Measurements from ENCODE around the gene LGALSL. TPM values are rescaled to one million over a fixed set of nuclear protein-coding genes. Genes with fewer than 3 reads are reported as not detected.

LGALSL gene
- total and polyA plus RNA-seq, 9 donors, result 12.2 to 28.9 (median 21.9) TPM

GRCh38 chr2:64491426-64491825 is 37.5 kb downstream of the LGALSL start:
- no peak overlapping the region for H3K27ac ChIP-seq (ENCODE audit: low read length)
- no peaks in the 10 kb centered on the region for H3K27me3 ChIP-seq (ENCODE audit: control insufficient read depth, insufficient read depth, low read length)
- no peak for DNase-seq
- H3K36me3 ChIP-seq (ENCODE audit: control insufficient read depth, insufficient read depth, low read length), result no peaks in the 10 kb centered on the region
- 85% methylated on average over 4 of the region's 4 CpGs for WGBS (ENCODE audit: insufficient coverage)
- H3K4me3 ChIP-seq (ENCODE audit: low read length), result no peak overlapping the region
- peaks cover 6% of the 10 kb centered on the region for H3K4me1 ChIP-seq (ENCODE audit: control insufficient read depth, insufficient read depth, low read length)
- no peaks in the 10 kb centered on the region for H3K9me3 ChIP-seq (replicated peaks; ENCODE audit: control insufficient read depth, low read depth, low read length)

DNA sequence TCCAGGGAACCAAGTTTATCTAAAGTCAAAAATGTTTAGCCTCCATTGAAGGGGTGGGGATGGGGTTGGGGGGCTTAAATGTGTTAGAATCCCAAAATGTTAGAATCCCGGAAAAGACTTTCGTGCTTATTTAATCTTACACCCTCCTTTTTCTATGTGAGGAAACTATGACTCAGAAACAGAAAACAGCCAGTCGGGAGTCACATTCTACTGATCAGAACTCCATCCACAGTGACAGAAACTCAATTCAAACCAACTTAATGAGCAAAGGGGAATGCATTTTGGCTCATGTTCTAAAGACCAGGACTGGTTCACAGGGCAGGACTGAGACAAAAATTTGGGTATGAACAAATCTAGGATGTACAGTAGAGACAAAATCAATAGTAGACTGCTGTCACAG is 38.3 kb downstream of the LGALSL start:
- WGBS (ENCODE audit: insufficient coverage), result no CpG with 5 or more reads among the region's 3 CpGs
- H3K9me3 ChIP-seq (replicated peaks; ENCODE audit: control insufficient read depth, low read depth, low read length), result no peaks in the 10 kb centered on the region
- no peak overlapping the region for H3K27ac ChIP-seq (ENCODE audit: low read length)
- no peaks in the 10 kb centered on the region for H3K27me3 ChIP-seq (ENCODE audit: control insufficient read depth, insufficient read depth, low read length)
- DNase-seq, result no peak
- no peaks in the 10 kb centered on the region for H3K36me3 ChIP-seq (ENCODE audit: control insufficient read depth, insufficient read depth, low read length)
- no peak overlapping the region for H3K4me3 ChIP-seq (ENCODE audit: low read length)
- H3K4me1 ChIP-seq (ENCODE audit: control insufficient read depth, insufficient read depth, low read length), result peaks cover 6% of the 10 kb centered on the region

DNA sequence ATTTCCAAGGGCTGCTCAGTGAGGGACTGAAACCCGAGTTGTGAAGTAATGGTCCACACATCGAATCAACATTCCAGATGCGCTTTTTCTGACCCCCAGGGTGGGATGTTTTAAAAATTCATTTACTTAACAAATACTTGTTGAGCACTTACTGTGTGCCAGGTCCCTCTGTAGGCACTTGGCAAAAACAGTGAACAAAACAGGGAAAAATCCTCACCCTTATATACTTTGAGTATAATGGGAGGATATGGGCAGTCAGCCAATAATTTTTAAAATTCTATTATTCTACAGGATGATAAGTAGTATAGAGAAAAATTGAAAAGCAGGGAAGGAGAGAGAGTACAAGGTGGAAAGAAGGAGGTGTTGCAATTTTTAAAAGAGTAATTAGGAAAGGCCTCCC is 38.9 kb downstream of the LGALSL start:
- H3K36me3 ChIP-seq (ENCODE audit: control insufficient read depth, insufficient read depth, low read length), result no peaks in the 10 kb centered on the region
- peaks cover 6% of the 10 kb centered on the region for H3K4me1 ChIP-seq (ENCODE audit: control insufficient read depth, insufficient read depth, low read length)
- DNase-seq, result no peak
- no peak overlapping the region for H3K4me3 ChIP-seq (ENCODE audit: low read length)
- no peaks in the 10 kb centered on the region for H3K9me3 ChIP-seq (replicated peaks; ENCODE audit: control insufficient read depth, low read depth, low read length)
- no peaks in the 10 kb centered on the region for H3K27me3 ChIP-seq (ENCODE audit: control insufficient read depth, insufficient read depth, low read length)
- H3K27ac ChIP-seq (ENCODE audit: low read length), result no peak overlapping the region
- no CpG with 5 or more reads among the region's 3 CpGs for WGBS (ENCODE audit: insufficient coverage)

- WGBS (ENCODE audit: insufficient coverage), result no CpG with 5 or more reads among the region's 4 CpGs
- no peak for DNase-seq
- no peak overlapping the region for H3K27ac ChIP-seq (ENCODE audit: low read length)
Observed at GRCh38 chr2:64493788-64494187, 39.8 kb downstream of the LGALSL start.

GRCh38 chr2:64498438-64498837 is 44.5 kb downstream of the LGALSL start:
- no CpG with 5 or more reads among the region's 1 CpG for WGBS (ENCODE audit: insufficient coverage)
- no peaks in the 10 kb centered on the region for H3K36me3 ChIP-seq (ENCODE audit: control insufficient read depth, insufficient read depth, low read length)
- H3K27ac ChIP-seq (ENCODE audit: low read length), result no peak overlapping the region
- H3K9me3 ChIP-seq (replicated peaks; ENCODE audit: control insufficient read depth, low read depth, low read length), result no peaks in the 10 kb centered on the region
- DNase-seq, result no peak
- no peaks in the 10 kb centered on the region for H3K4me1 ChIP-seq (ENCODE audit: control insufficient read depth, insufficient read depth, low read length)
- H3K27me3 ChIP-seq (ENCODE audit: control insufficient read depth, insufficient read depth, low read length), result no peaks in the 10 kb centered on the region
- H3K4me3 ChIP-seq (ENCODE audit: low read length), result no peak overlapping the region

More at GRCh38 chr2:64493788-64494187, 39.8 kb downstream of the LGALSL start:
- H3K4me3 ChIP-seq (ENCODE audit: low read length), result no peak overlapping the region
- no peaks in the 10 kb centered on the region for H3K36me3 ChIP-seq (ENCODE audit: control insufficient read depth, insufficient read depth, low read length)
- H3K9me3 ChIP-seq (replicated peaks; ENCODE audit: control insufficient read depth, low read depth, low read length), result no peaks in the 10 kb centered on the region
- H3K4me1 ChIP-seq (ENCODE audit: control insufficient read depth, insufficient read depth, low read length), result peaks cover 2% of the 10 kb centered on the region
- H3K27me3 ChIP-seq (ENCODE audit: control insufficient read depth, insufficient read depth, low read length), result no peaks in the 10 kb centered on the region

- DNase-seq, result no peak
- no peaks in the 10 kb centered on the region for H3K36me3 ChIP-seq (ENCODE audit: control insufficient read depth, insufficient read depth, low read length)
- H3K27ac ChIP-seq (ENCODE audit: low read length), result no peak overlapping the region
- no peak overlapping the region for H3K4me3 ChIP-seq (ENCODE audit: low read length)
- H3K9me3 ChIP-seq (replicated peaks; ENCODE audit: control insufficient read depth, low read depth, low read length), result no peaks in the 10 kb centered on the region
- WGBS (ENCODE audit: insufficient coverage), result 81% methylated on average over 5 of the region's 5 CpGs
- H3K27me3 ChIP-seq (ENCODE audit: control insufficient read depth, insufficient read depth, low read length), result no peaks in the 10 kb centered on the region
- H3K4me1 ChIP-seq (ENCODE audit: control insufficient read depth, insufficient read depth, low read length), result no peaks in the 10 kb centered on the region
Observed at GRCh38 chr2:64500549-64500948, 46.6 kb downstream of the LGALSL start.

DNA sequence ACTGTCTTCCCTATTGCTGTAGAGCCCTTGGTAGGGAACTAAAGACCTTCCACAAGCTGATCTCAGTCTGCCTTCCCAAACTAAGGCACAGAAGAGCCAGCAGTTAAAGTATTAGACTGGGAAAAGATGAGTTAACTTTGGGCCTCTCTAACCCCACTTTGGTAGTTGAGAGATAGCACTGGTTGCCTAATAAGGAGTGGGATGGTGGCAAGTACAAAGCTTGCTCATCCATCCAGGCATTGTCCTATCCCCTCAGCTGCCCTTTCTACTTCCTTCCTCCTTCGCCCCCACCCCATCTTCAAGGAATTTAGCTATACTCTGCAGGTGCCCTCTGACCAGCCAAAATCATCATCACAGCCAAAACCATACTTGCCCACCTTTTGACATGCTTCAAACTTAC is 48.0 kb downstream of the LGALSL start:
- no peaks in the 10 kb centered on the region for H3K27me3 ChIP-seq (ENCODE audit: control insufficient read depth, insufficient read depth, low read length)
- 78% methylated on average over 1 of the region's 1 CpG for WGBS (ENCODE audit: insufficient coverage)
- no peaks in the 10 kb centered on the region for H3K36me3 ChIP-seq (ENCODE audit: control insufficient read depth, insufficient read depth, low read length)
- no peak for DNase-seq
- no peaks in the 10 kb centered on the region for H3K4me1 ChIP-seq (ENCODE audit: control insufficient read depth, insufficient read depth, low read length)
- H3K4me3 ChIP-seq (ENCODE audit: low read length), result no peak overlapping the region
- no peaks in the 10 kb centered on the region for H3K9me3 ChIP-seq (replicated peaks; ENCODE audit: control insufficient read depth, low read depth, low read length)
- no peak overlapping the region for H3K27ac ChIP-seq (ENCODE audit: low read length)

DNA sequence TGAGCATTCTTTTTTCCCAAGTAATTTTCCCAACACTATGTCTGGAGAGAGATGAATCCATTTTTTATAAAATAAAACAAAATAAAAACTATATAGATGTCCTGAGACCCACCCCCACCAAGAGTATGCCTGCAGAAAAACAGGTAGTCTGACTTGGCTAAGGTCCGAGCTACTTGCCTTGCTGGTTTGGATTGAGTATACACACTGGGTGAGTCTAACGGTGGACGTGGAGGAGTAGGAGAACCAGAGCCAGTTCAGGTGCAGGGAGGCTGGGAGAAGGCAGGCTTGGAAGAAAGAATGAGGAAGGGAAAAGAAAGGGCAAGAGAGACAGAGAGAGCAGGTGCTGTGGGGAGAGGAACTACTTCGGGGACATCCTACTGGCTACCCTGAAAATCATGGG is 48.9 kb downstream of the LGALSL start:
- Histone ChIP-seq H3K27ac (ENCODE audit: low read length) (no peak overlapping the region), H3K4me1 (ENCODE audit: control insufficient read depth, insufficient read depth, low read length) (no peaks in the 10 kb centered on the region), H3K36me3 (ENCODE audit: control insufficient read depth, insufficient read depth, low read length) (no peaks in the 10 kb centered on the region), H3K4me3 (ENCODE audit: low read length) (no peak overlapping the region), H3K9me3 (replicated peaks; ENCODE audit: control insufficient read depth, low read depth, low read length) (no peaks in the 10 kb centered on the region), H3K27me3 (ENCODE audit: control insufficient read depth, insufficient read depth, low read length) (no peaks in the 10 kb centered on the region)
- WGBS (ENCODE audit: insufficient coverage), result 84% methylated on average over 4 of the region's 4 CpGs
- no peak for DNase-seq

DNA sequence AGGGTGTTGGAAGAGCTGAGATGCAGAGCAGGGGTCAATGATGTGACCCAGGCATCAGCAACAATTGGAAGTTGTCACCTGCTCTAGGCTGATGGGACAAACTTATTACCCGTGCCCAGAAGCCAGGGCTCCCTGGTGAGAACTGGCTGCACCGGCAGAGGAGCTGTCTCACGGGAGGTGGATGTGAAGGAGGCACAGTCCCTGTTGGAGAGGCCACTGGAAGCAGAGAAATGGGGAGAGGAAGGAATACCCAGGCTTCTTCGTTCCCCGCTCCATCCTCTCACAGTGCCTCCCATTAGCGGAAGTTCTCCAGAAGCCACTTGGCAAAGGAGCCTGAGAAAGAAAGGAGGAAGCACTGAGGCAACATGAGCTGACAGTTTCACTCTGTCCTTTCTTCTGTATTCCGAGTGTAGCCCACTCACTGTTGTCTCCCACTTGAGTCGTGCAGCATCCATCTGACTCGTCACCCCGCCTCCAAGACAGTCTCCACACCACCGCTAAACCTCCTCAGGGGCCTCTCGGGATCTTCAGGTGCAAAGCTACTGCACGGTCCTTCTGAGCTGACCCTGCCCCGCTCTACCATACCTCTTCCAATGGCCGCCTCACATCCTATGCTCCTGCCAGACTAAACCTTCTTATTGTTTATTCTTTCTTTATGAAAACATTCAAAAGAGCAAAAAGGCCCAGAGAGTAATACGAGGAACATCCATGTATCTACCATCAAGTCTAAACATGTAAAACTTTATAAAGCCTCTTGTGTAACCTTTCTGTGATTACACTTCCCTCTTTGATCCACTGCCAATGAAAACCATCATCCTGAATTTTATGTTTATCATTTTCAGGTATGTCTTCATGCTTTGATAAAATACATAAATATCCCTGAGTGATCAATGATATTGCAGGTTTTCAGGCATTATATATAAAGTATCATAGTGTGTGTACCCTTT is 51.1 kb downstream of the LGALSL start:
- Histone ChIP-seq H3K4me1 (ENCODE audit: control insufficient read depth, insufficient read depth, low read length) (no peaks in the 10 kb centered on the region), H3K27me3 (ENCODE audit: control insufficient read depth, insufficient read depth, low read length) (no peaks in the 10 kb centered on the region), H3K27ac (ENCODE audit: low read length) (no peak overlapping the region), H3K9me3 (replicated peaks; ENCODE audit: control insufficient read depth, low read depth, low read length) (no peaks in the 10 kb centered on the region), H3K4me3 (ENCODE audit: low read length) (no peak overlapping the region), H3K36me3 (ENCODE audit: control insufficient read depth, insufficient read depth, low read length) (no peaks in the 10 kb centered on the region)
- peak; percentile 27 for DNase-seq
- 73% methylated on average over 7 of the region's 16 CpGs for WGBS (ENCODE audit: insufficient coverage)

DNA sequence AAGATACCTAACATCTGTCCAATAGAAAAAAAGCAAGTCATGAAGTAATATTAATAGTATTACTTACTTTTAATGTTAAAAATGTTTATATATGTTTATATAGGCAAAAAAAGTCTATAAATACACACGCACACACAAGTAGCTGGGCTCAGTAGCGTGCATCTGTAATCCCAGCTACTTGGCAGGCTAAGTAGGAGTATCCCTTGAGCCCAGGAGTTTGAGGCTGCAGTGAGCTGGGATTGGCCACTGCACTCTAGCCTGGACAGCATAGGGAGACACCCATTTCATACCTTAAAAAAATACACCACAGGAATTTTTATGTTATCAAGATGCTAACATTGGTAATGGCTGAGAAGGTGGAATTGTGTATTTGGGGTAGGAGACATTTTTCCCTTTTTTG is 52.7 kb downstream of the LGALSL start:
- no peaks in the 10 kb centered on the region for H3K27me3 ChIP-seq (ENCODE audit: control insufficient read depth, insufficient read depth, low read length)
- no peak overlapping the region for H3K27ac ChIP-seq (ENCODE audit: low read length)
- no peaks in the 10 kb centered on the region for H3K4me1 ChIP-seq (ENCODE audit: control insufficient read depth, insufficient read depth, low read length)
- WGBS (ENCODE audit: insufficient coverage), result no CpG with 5 or more reads among the region's 2 CpGs
- H3K9me3 ChIP-seq (replicated peaks; ENCODE audit: control insufficient read depth, low read depth, low read length), result no peaks in the 10 kb centered on the region
- H3K4me3 ChIP-seq (ENCODE audit: low read length), result no peak overlapping the region
- H3K36me3 ChIP-seq (ENCODE audit: control insufficient read depth, insufficient read depth, low read length), result no peaks in the 10 kb centered on the region
- peak; percentile 63 for DNase-seq
